ENCODE data around the gene GALNT5.

GALNT5 gene

DNA sequence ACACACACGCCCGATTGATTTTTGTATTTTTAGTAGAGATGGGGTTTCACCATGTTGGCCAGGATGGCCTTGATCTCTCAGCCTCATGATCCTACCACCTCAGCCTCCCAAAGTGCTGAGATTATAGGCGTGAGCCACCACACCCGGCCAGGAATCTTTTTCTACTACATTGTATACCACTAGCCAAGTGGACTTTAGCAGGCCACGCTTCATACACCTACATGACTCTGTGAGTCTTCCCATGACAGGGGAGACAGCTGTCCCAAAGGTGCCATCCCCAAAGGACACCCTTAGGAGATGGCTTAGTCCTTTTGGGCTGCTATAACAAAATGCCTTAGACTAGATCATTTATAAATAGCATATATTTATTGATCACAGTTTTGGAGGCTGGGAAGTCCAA, 35.3 kb downstream of the GALNT5 start:
- no peak for DNase-seq (ENCODE audit: low spot score)

DNA sequence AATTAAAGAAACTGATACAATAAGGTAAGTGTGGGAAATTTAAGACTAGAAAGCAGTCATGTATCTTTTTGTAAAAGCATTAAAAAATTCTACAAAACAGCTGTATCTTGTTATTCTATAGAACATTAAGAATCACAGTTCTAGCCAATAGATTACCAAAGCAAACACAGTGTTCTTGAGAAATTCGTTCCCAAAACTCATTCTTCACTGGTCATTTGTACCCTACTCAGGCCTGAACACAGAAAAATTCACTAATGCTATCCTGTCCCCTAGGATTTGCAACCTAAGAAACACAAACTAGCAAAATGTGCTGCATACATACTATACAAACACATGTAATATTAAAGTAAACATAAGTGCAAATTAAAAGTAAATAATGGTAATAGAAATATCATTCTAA, 39.0 kb downstream of the GALNT5 start:
- DNase-seq (ENCODE audit: low spot score): no peak

DNA sequence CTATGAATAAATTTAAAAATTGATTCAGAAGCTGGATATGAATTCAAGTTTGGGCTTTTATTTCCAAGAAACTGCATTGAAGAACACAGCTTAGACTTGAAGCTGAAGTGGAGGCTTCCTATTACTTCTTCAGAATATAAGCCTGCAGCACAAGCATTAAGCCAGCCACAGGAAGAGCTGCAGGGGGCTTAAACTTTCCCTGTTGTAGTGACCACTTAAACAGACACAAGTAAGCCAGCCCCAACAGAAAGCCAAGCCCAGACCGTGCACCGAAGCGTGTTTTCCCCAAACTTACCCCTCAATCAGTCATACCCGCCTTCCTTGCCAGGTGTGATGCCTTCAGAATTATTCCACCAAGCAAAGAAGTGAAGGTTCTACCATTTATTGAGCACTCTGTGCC, 39.5 kb downstream of the GALNT5 start:
- no peak for DNase-seq (ENCODE audit: low spot score)

DNA sequence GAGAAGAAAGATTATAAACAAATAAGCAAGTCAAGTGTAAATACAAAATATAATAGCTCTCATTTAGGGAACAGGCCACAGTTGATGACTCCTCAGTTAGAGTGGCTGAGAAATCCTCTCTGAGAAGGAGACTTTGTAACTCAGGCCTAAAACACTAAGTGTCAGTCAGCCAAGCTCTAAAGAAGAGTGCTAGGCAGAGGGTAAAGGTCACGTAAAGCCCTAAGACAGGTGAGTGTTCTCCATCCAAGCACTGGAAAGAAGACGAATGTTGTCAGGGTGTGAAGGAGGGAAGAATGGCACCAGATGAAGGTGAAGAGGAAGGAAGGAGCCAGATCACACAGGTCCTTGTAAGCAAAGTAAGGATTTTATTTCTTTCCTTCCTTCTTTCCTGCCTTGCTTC, 43.8 kb downstream of the GALNT5 start:
- DNase-seq (ENCODE audit: low spot score): no peak

DNA sequence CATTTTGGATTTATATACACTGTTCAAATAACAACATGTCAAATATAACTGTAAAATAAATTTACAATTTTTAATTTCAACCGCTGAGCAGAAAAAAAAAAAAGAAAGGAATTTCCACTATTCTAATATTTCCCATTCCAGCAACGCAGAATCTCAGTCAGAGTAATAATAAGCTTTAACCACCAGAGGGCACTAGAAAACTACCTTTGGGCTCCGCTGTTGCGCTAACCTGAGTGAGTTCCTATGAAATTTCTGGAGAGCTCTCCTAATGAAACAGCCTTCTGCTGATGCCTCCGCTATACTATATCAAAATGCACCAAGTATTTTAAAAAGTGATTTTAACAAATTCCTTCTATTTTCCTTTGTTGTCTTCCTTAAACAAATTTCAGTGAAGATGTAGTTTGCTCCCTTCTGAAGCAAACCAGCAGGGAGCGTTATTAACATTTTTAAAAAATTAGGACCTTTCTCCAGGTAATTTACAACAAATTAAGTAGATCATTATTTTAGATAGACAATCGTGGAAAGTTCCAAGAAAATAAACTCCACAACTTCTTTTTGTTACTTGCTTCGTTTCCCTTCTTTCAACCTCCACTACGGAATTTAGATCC, 45.1 kb downstream of the GALNT5 start:
- peak; percentile 42 for DNase-seq (ENCODE audit: low spot score)

DNA sequence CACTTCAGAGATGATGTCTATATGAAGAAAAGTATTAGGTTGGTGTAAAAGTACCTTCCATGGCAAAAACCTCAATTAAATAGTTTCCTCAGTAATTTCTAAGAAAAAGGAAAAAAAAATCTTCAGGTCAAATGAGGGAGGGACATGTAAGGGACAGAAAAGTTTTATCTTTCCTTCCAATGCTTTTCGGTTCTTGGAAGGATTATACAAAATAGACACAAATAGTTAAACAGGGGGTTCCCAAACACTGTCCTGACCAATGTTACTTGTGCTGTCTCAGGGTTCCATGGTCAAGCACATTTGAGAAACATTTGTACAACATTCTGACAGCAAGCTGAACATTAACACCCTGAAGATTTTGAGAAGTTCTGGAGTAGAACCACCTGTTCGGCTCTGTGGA, 46.1 kb downstream of the GALNT5 start:
- DNase-seq (ENCODE audit: low spot score): no peak

DNA sequence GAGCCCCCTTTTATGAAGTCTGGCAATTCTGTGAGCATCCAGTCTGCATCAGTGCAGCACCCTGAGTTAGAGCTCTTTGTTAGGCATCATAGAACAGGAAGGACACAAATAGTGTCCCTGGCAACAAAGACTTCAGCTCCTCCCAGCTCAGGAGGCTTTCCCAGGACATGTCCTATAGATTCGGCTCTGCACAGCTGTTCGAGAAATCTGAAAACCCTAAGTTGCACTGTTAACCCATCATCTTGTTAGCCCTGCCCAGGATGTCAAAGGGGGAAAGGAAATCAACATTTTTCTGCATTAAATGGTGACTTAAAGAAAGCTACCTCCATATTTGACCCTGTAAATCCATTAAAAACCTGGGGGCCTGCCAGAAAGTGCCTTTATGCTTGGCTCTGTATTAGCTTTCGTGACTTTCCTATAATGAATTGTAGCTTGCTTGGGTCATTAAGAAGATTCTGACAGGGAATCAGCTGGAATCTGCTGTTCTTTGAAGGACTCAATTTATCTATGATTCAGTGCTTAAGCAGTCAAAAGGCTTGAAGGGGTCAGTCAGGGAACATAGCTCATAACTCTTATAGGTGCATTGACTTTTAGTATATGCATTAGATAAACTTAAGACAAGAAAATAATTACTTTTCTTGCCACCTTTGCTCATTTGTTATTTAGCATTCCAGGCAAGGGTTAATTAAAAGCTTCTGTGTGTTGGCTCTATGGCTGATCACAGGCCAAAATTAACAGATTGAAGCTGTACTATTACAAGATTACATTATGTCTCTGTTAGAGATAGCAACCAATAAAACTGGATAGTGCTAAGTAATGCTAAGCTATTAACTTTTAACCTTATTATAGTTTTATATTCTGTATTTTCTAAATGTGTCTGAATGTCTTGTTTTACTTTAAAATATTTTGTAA, 47.6 kb downstream of the GALNT5 start:
- no peak for DNase-seq (ENCODE audit: low spot score)

DNA sequence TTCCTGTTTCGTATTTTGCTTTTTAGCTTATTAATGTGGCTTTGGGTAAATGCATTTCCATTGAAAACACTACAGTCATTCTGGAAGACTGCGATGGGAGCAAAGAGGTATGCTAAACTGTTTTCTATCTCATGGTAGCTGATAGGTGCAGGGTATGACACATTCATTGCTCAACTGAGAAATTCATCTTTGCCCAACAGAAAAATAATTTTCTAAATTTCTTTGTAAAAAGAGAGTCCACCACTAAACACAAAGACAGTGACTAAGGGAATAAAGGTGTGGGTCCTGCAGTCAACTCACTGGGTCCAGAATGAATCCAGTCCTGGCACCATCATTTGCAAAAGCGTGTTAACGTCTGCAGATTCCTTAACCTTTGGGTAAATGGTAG, 48.2 kb downstream of the GALNT5 start:
- DNase-seq (ENCODE audit: low spot score): no peak

DNA sequence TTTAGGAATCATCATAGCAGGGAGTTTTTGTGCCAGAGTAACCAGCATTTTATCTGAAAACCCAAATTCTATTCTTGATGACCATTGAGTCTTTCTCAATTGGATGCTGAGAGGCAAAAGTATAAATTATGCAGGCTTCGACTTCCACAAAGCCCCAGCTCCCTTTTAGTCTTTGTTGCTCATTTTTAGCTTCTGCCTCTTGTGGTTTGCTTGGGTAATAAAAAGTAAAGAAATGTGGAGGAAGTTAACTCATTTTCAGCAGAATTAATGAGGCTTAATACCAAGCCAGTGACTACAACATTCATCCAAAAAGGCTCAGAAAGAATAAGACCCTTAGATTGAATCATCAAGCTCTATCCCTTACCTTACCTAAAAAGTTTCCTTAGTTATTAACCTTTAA, 49.5 kb downstream of the GALNT5 start:
- no peak for DNase-seq (ENCODE audit: low spot score)

DNA sequence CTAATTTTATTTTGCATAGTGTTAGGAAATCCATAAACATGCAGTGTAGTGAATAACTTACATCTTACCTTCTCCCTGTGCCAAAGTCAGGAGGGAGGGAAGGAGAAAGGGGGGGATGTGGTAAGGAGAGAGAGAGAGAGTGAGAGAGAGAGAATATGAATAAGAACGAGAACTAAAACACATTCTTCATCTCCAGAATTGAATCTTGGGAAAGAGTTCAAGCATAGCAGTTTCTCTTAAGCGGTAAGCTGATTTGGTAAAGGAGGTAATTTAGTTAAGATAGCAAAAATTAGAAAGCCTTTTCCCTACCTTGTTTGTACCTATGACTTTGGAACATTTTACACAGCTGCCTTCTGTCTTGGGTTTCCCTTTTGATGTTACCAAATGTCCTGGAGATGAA, 52.4 kb downstream of the GALNT5 start:
- no peak for DNase-seq (ENCODE audit: low spot score)

DNA sequence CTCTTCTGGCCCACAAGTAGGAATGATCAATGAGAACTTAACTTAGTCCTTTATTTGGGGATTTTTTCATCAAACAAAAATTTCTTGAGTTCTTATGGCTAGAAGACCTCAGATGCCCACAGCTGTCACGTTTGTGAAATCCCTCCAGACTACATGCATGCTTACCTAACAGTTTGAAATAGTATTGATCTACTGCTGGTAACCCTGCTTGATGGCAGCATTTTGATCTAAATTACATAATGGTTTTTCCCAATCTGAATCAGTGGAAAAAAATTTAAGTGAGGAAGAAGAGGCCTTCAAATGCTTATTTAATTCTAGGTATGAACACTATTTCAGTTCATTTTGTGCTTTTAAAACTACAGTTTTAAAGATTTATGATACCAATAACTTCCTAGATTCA, 54.2 kb downstream of the GALNT5 start:
- DNase-seq (ENCODE audit: low spot score): no peak

DNA sequence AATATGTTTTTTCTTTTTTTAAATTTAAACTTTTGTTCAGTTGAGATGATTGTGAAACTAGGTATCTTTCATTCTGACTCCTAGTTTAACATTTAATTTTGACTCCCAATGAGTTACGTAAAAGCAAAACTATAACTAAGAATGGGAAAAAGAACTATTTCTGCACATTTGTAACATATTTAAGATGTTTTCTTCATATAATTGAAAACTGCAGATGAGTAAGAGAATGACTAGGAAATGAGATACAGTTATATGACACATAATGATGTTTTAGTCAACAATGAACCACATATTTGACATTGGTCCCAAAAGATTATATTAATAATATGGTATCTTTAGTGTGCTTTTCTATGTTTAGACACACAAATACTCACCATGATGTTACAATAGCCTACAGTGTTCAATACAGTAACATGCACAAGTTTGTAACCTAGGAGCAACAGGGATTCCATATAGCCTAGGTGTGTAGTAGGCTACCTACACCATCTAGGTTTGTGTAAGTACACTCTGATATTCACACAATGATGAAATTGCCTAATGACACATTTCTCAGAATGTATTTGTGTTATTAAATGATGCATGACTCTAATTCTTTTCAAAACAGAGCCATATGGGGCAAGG, 55.5 kb downstream of the GALNT5 start:
- DNase-seq (ENCODE audit: low spot score): no peak

DNA sequence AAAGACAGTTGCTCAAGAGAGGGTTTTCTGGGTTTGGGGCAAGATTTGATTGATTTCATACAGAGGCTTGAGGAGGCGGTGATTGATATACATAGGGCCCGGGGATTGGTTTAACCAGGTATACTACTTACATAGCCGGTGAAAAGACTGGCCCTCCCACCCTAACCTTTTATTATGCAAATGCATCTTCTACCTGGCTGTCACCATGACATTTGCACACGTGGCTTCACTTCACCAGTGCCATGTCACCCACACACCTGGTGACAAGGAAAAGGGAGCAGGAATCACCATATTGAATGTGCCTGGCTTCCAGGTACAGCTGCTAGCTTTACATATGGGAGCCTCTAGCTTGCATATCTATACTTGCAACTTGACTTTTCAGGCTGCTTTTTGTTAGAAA, 58.4 kb downstream of the GALNT5 start:
- DNase-seq (ENCODE audit: low spot score): no peak

DNA sequence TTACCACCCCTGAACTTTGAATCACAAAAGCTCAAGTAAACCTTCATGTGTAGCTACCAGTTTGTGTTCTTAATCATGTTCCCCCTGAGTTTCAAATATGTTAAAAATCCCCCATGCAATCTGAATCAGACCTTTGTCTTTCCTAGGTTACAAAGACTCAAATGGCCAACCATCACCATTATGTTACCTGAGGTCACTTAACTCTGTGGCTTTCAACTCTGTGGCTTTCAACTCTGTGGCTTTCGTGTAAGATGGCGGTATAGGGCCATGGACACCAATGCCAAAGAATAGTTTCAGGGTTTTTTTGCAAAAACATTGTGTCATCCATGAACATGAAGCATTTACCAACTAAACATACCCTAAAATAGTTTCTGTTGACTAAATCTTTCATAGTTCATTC, 61.4 kb downstream of the GALNT5 start:
- no peak for DNase-seq (ENCODE audit: low spot score)

DNA sequence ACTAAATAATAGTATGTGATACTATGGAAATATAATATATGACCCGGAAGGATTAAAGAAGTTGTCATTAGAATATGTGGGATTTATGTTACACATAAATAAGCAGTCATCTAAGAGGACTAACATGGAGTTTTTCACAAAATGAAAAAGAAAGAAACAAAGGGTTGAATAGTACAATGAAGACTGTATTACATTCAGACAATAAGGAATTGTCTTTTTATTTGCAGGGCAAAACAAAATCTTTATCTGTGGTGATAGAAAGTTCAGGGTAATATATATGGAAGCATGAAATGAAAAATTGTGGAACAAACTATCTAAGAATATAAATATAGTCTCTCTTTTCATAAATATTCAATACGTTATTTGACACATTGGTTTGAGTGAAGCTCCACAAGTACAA, 62.3 kb downstream of the GALNT5 start:
- no peak for DNase-seq (ENCODE audit: low spot score)

DNA sequence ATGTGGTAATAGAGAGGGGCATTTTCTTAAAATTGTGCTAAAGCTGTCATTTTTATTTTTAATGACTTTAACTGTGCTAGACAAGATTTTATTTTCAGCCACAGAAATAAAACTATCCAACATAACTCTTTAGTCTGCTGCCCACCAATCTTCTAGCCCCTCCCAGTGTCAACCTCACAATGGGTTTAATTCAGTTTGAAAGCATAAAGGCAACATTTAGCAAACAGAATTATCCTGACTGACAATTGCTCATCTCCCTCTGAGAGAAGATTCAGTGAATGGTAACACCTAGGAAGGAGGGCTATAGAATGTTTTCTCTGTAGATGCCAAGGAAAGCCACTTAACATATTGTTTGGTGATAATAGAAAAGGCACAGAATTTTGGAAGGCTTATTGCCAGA, 62.9 kb downstream of the GALNT5 start:
- no peak for DNase-seq (ENCODE audit: low spot score)

DNA sequence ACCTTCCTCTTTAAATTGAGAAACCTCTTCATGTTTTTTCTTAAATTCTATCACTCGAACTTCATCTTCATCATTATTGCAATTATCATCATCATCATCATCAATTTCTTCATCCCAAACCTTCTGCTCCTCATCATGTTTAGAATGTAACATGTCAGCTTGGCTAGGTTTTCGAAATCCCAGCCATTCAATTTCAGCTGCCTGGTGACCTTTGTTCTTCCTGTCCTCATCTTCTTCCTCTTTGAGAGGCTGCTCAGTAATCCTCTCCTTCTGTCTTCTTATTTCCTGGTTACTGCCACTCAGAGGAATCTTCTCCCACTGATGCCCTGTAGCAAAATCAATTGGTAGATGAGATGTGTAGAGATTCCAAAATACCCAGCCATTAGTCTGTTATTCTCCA, 64.0 kb downstream of the GALNT5 start:
- no peak for DNase-seq (ENCODE audit: low spot score)

DNA sequence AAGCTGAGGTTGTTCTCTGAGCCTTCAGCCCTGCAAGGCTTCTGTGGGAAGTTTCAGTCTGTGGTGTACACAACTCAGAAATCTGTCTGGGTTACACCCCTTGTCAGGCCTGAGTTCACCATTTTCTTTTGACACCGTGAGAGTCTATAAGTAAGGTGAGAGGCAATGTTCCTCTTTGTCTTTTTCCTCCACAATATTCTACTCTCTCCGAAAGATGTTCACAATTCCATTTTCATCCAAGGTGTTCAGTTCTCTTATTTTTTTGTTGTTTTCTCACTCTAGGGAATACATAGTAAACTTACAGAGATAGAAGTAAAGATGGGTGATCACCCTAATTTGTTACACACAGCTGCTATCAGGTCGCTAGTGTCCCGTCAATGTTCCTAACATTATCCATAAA, 64.9 kb downstream of the GALNT5 start:
- DNase-seq (ENCODE audit: low spot score): no peak

DNA sequence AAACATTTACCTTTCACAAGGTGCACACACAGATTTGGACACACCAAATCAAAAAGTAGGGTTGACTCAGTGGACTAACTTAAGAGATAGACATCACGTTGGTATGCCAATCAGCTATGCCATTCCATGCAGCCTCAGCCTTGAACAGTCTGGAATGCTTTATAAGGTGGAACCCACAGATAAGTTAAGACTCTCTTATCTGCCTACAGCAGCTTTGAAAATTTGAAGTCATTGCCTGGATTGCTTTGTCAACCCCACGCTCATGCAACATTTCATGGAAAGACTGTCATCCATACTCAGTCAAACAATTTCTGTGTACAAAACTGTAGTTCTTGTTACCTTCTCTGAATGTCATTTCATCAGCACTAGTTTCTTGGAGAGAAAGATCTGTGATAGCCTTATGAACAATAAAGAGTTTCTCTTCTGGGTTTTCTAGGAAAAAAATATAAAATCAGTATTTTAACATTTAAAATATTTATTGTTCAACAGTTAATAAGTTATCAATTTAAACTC, 66.9 kb downstream of the GALNT5 start:
- no peak for DNase-seq (ENCODE audit: low spot score)

DNA sequence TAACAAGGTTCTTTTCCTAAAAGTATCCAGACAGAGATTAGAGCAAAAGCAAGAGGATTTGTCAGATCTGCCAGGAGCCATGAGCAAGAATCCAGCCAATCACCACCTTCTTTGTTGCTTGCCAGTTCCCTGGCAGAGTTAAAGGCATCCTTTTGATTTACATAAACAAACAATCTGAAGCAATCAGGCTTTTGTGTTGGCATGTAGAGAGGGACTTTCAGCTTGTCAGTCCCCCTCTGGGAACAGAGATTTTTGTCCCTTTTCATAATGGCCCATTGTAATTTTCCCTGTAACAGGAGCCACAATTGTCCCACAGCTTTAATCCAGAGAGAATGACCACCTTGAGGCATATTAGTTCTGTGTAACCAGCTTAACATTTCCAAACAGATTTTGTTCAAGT, 68.3 kb downstream of the GALNT5 start, which contains the start of gene ERMN:
TSS of gene ERMN (minus strand) at position 39 of the 400 bp plus-strand sequence. CDS start 182 bp downstream, outside the sequence.
- DNase-seq (ENCODE audit: low spot score): no peak

DNA sequence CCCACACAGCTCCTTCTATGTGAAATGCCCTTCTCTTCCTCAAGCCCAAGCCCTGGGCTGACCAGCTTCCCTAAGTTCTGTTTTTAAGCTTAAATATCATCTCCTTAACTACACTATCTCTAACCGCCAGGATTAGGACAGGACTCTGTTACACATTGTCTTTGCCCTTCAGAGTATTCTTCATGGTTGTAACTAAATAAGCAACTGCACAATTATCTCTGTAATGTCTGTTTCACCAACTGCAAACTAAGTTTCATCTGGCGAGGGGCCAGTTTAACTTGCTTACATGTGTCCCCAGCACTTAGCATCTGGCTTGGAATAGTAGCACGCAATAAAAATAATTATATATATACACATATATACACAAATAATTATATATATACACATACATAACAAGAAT, 69.2 kb downstream of the GALNT5 start:
- no peak for DNase-seq (ENCODE audit: low spot score)

DNA sequence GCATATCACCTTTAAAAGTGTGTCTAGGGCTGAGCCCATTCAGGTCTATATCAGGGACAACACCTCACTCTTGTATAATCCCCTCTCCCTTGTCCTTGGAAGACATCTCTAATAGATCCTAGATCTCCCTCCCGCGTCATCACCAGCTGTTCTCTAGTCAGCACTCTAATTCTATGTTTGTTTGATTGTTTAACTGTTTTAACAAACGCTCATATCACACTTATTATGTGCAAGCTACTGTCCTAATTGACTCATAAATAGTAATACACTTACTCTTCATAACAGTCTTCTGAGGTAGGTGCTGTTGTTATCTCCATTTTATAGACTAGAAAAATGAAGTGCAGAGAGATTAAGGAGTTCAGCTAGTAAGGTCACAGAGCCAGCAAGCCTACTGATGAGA, 69.7 kb downstream of the GALNT5 start:
- no peak for DNase-seq (ENCODE audit: low spot score)

All from LoVo (cell line).